Hepatocyte (in vitro differentiated cells): ENCODE results near the gene ZNF319.

ENCODE experiments used
- CTCF ChIP-seq: fragments of 200-600 bp; sonication (generic); IDR thresholded peaks from 2 replicates; pipeline ENCODE4 v1.5.1; 2016; ENCODE audit warnings: antibody characterized with exemption, mild to moderate bottlenecking; ENCODE audit not compliant: poor library complexity
- EZH2 ChIP-seq: fragments of 200-600 bp; sonication (generic); IDR thresholded peaks from 2 replicates; pipeline ENCODE4 v1.6.1; 2016; ENCODE audit warnings: antibody characterized with exemption, mild to moderate bottlenecking, borderline replicate concordance
- EZH2phosphoT487 ChIP-seq: fragments of 200-600 bp; sonication (generic); IDR thresholded peaks from one replicate; pipeline ENCODE4 v1.6.1; 2018; ENCODE audit warnings: antibody characterized with exemption, mild to moderate bottlenecking, low read depth, moderate library complexity; ENCODE audit not compliant: unreplicated experiment, severe bottlenecking

DNA sequence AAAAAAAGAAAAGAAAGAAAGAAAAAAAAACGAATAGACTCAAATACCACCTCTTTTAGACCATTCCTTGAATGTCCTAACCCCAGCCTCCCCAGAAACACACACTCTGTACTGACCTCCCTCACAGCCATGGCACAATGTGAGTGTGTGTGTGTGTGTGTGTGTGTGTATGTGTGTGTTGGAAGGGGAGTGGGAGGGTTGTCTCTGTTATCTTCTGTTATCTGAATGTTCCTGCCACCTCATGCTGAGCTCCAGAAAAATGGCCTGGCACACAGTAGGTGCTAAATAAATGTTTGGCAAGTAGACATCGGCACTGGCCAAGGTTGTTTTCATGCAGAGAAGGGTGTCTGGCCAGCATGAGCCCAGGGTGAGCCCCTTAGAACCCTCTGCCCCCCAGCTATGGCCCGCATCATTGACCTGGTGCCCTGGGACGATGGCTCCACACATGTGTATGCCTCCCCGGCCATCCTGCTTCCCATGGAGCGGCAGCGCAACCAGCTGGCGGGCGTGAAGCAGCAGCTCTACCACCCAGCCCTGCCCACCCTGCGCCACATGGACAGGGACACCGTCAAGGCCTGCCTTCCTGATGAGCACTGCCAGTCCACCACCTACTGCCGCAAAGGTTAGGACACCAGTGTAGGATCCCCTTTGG lies 22.9 kb downstream of the ZNF319 start:
- TF ChIP-seq CTCF: no peak
- no peak for TF ChIP-seq EZH2
- TF ChIP-seq EZH2phosphoT487: no peak
